Body of pancreas (tissue), 4 donors: ENCODE results near the gene ANXA10. TPM values are rescaled to one million over a fixed set of nuclear protein-coding genes. Genes with fewer than 3 reads are reported as not detected.
"Not testable (repeated sequence)": the region's sequence is repeated elsewhere in the genome, so short reads cannot be mapped to it uniquely, and the experiment has no call there.

ENCODE experiments used
- ATAC-seq: fragments of 150-250 bp; one replicate; pipeline ENCODE4 v1.9.1; 2016
- DNase-seq, 4 donors: peaks; one replicate each; pipeline ENCODE4 v3.0.0-alpha.2; 2019
- H3K27ac ChIP-seq, 4 donors: fragments of 200-600 bp; sonication (generic); 1 replicate in 3 of 4; 2 replicates in 1 of 4; pipeline versions ENCODE4 v1.5.1 to v1.6.1; 2016 to 2019; ENCODE audit warnings: mild to moderate bottlenecking in 1 of 4, mixed read lengths in 1 of 4, moderate library complexity in 1 of 4
- H3K27me3 ChIP-seq, 2 donors: fragments of 200-600 bp; sonication (generic); one replicate each; pipeline ENCODE4 v1.6.0; 2016; ENCODE audit warnings: mild to moderate bottlenecking in 1 of 2
- H3K36me3 ChIP-seq, 2 donors: fragments of 200-600 bp; sonication (generic); replicated peaks in 1 of 2; 2 replicates each; pipeline ENCODE4 v1.5.1; 2016; ENCODE audit warnings: low read depth in 2 of 2; ENCODE audit not compliant: insufficient read depth in 1 of 2
- H3K4me1 ChIP-seq: fragments of 200-600 bp; sonication (generic); one replicate; pipeline ENCODE4 v1.6.0; 2016
- H3K4me3 ChIP-seq, 2 donors: fragments of 200-600 bp; sonication (generic); 1 replicate in 1 of 2; 2 replicates in 1 of 2; pipeline ENCODE4 v1.5.1; 2016 to 2019
- H3K9me3 ChIP-seq, 3 donors: fragments of 200-600 bp; sonication (generic); 1 replicate in 2 of 3; 2 replicates in 1 of 3; pipeline ENCODE4 v1.5.1; 2016
- POLR2A ChIP-seq, 3 donors: fragments of 450-650 bp; IDR thresholded peaks; one replicate each; pipeline ENCODE4 v1.6.1; 2016; ENCODE audit warnings: antibody characterized with exemption in 3 of 3, mild to moderate bottlenecking in 2 of 3
- WGBS, 2 donors: methylation state at CpG; one replicate each; pipeline ENCODE4 v1.1.5; 2017; 5-methylcytosine and 5-hydroxymethylcytosine counted together
- intact Hi-C: fragments of 100-400 bp; cut with DNase I; formaldehyde crosslinking; loops from one replicate; pipeline ENCODE4 v1.15.1; 2023
- total RNA-seq, 2 donors: library from RNA; depleted of rRNA; stranded (reverse); fragments of >200 nt; gene quantifications; one replicate each; pipeline ENCODE4 v1.1.0, GENCODE V29; 2016
- TF ChIP-seq, protein P1 (sequence below), 7 experiments: fragments of 450-650 bp in 4 of 7; fragments of 200-600 bp in 3 of 7; sonication (generic) in 3 of 7; IDR thresholded peaks; one replicate each; pipeline ENCODE4 v1.5.1; 2016 to 2019; ENCODE audit warnings: antibody characterized with exemption in 7 of 7

The ANXA10 gene
- total RNA-seq, 2 donors from 2014 or later: 14.0 TPM; not detected in 1

DNA sequence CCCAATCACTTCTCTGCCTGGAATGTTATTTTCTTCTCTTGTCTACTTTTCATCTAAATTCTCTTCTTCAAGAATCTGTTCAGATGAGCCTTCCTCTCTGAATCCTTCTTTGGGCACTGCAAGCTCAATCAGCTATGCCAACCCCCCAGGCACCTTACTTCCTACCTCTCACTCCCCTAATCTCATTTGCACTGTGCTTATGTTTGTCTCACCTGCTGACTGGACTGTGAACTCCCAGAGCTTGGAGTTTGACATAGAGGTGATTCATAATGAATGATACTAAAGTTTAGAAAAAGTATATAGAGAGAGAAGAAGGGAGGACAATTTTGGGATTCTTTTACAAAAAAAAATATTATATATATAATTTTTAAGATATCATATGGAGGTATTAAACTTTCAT lies 36.3 kb downstream of the ANXA10 start:
- ATAC-seq (peak; percentile 88), DNase-seq (peak; percentile 21 to 57 (median 54))
- TF ChIP-seq POLR2A (IDR thresholded peaks at IDR 0.05): no peak
- TF ChIP-seq, protein P1, sequence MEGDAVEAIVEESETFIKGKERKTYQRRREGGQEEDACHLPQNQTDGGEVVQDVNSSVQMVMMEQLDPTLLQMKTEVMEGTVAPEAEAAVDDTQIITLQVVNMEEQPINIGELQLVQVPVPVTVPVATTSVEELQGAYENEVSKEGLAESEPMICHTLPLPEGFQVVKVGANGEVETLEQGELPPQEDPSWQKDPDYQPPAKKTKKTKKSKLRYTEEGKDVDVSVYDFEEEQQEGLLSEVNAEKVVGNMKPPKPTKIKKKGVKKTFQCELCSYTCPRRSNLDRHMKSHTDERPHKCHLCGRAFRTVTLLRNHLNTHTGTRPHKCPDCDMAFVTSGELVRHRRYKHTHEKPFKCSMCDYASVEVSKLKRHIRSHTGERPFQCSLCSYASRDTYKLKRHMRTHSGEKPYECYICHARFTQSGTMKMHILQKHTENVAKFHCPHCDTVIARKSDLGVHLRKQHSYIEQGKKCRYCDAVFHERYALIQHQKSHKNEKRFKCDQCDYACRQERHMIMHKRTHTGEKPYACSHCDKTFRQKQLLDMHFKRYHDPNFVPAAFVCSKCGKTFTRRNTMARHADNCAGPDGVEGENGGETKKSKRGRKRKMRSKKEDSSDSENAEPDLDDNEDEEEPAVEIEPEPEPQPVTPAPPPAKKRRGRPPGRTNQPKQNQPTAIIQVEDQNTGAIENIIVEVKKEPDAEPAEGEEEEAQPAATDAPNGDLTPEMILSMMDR (IDR thresholded peaks at IDR 0.05): no peak
- H3K4me1 ChIP-seq: peaks cover 20% of the 10 kb centered on the region
- intact Hi-C loops: no loop called here
- no peak overlapping the region for H3K4me3 ChIP-seq
- no peaks in the 10 kb centered on the region for H3K27me3 ChIP-seq
- H3K36me3 ChIP-seq: no peaks in the 10 kb centered on the region
- peak overlapping the region in 2 of 4 donors; percentile 17 to 64 for H3K27ac ChIP-seq
- H3K9me3 ChIP-seq: no peaks in the 10 kb centered on the region

DNA sequence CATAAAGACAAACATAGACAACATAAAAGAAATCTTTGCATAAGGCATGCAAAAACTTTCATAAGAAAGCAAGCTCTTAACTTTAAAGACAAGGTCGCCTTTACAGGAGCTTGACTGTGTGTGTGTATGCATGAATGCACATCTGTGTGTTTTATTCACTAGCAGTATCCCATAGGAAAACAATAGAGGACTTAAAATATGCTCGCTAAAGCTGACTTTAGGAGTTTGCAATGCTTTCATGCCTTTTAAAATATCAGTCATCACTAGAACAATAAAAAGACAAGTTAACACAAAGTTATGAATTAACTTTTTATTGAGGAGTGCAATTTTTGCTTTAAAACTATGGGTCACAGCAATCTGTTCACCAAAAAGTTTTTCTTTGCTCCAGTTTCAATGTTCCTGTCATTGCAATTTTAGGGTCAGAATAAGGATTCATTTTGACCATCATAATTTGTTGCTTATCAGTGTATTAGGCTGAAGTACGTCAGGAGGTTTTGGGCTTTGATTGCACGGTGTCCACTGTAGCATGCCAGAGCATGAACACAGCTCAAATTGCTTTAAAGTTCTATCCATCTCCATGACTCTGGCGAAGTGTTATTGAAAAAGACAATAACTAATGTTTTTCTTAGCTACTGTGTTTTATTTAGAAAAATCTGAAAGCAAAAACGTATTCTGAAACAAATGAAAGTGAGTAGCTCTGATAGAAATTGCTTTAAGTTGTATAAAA lies 36.9 kb downstream of the ANXA10 start:
- DNase-seq (no peak), ATAC-seq (no peak)
- TF ChIP-seq, protein P1 (IDR thresholded peaks at IDR 0.05): no peak
- no peak for TF ChIP-seq POLR2A (IDR thresholded peaks at IDR 0.05)
- no peaks in the 10 kb centered on the region for H3K27me3 ChIP-seq
- 29 to 35% methylated on average over 6 of the region's 6 CpGs for WGBS, 2 donors
- no peaks in the 10 kb centered on the region for H3K36me3 ChIP-seq
- H3K27ac ChIP-seq: peak overlapping the region in 2 of 4 donors; percentile 48 to 64
- peaks cover 20% of the 10 kb centered on the region for H3K4me1 ChIP-seq
- intact Hi-C loops: no loop called here
- no peaks in the 10 kb centered on the region for H3K9me3 ChIP-seq
- H3K4me3 ChIP-seq: no peak overlapping the region

DNA sequence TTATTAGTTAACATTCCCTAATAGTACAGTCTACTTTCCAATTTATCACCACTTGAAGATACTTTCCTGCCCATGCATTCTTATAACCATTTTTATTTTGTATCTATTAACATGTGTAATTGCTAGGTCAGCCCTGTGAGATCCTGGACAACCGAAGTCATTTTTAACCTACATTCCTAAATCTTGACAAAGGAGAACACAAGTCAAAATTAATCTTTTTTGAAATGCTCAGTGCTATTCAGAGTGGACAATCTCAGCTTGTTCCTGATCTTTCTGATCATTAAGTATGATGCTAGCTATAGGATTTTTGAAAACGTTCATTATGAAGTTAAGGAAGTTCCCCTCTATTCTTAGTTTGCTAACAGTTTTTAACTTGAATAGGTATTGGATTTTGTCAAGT lies 37.5 kb downstream of the ANXA10 start:
- Histone ChIP-seq H3K27ac (no peak overlapping the region), H3K4me1 (peaks cover 20% of the 10 kb centered on the region), H3K4me3 (no peak overlapping the region), H3K36me3 (no peaks in the 10 kb centered on the region), H3K9me3 (no peaks in the 10 kb centered on the region), H3K27me3 (no peaks in the 10 kb centered on the region)
- no peak for DNase-seq
- 70 to 73% methylated on average over 2 of the region's 2 CpGs for WGBS, 2 donors
- TF ChIP-seq, protein P1 (IDR thresholded peaks at IDR 0.05): no peak
- no peak for TF ChIP-seq POLR2A (IDR thresholded peaks at IDR 0.05)
- intact Hi-C loops: no loop called here
- no peak for ATAC-seq

DNA sequence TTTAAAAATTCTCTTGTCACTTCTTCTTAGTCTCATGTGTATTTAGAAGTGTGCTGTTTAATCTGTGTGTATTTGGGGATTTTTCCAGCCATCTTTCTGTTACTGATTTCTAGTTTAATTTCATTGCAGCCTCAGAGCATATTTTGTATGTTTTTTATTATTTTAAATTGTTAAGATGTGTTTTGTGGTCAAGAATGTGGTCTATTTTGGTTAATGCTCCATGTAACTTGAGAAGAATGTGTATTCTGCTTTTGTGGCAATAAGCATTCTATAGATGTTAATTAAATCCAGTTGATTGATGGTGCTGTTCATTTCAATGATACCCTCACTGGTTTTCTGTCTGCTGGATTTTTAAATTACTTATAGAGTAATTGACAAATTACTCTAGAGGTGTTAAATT lies 38.9 kb downstream of the ANXA10 start:
- Histone ChIP-seq H3K27ac (no peak overlapping the region), H3K4me3 (no peak overlapping the region), H3K4me1 (peaks cover 20% of the 10 kb centered on the region), H3K27me3 (no peaks in the 10 kb centered on the region), H3K9me3 (no peaks in the 10 kb centered on the region), H3K36me3 (no peaks in the 10 kb centered on the region)
- DNase-seq: no peak
- TF ChIP-seq, protein P1 (IDR thresholded peaks at IDR 0.05): no peak
- TF ChIP-seq POLR2A (IDR thresholded peaks at IDR 0.05): no peak
- no peak for ATAC-seq
- intact Hi-C loops: no loop called here

DNA sequence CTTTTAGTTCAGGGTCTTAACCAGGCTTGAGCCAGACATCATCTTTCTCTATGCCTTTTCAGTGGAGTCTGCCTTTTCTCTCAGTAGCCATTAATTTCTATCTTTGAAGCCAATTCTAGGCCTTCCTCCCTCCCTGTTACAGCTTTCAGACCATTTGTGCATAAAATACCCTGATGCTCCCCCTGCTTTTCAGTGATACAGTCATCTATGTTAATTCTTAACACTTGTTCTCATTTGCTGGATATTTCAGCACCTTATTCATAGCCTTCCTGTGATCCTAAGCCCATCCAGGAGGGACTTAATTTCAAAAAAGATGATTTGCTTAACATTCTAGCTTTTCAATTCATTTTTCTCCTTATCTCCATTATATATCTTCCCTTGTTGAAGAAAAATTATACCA lies 42.3 kb downstream of the ANXA10 start:
- Histone ChIP-seq H3K27ac (no peak overlapping the region), H3K4me3 (no peak overlapping the region), H3K4me1 (peaks cover 3% of the 10 kb centered on the region), H3K9me3 (no peaks in the 10 kb centered on the region), H3K36me3 (no peaks in the 10 kb centered on the region), H3K27me3 (no peaks in the 10 kb centered on the region)
- intact Hi-C loops: no loop called here
- no peak for ATAC-seq
- no peak for DNase-seq
- TF ChIP-seq POLR2A (IDR thresholded peaks at IDR 0.05): no peak
- TF ChIP-seq, protein P1 (IDR thresholded peaks at IDR 0.05): no peak

DNA sequence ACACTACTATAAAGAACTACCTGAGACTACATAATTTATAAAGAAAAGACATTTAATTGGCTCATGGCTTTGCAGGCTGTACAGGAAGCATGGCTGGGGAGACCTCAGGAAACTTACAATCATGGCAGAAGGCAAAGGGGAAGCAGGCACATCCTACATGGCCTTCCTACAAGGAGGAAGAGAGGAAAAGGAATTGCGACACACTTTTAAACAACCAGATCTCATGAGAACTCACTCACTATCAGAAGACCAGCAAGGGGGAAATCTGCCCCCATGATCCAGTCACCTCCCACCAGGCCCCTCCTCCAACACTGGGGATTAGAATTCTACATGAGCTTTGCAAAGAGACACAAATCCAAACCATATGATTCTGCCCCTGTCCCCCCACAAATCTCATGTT lies 43.5 kb downstream of the ANXA10 start:
- intact Hi-C loops: not testable (repeated sequence)

DNA sequence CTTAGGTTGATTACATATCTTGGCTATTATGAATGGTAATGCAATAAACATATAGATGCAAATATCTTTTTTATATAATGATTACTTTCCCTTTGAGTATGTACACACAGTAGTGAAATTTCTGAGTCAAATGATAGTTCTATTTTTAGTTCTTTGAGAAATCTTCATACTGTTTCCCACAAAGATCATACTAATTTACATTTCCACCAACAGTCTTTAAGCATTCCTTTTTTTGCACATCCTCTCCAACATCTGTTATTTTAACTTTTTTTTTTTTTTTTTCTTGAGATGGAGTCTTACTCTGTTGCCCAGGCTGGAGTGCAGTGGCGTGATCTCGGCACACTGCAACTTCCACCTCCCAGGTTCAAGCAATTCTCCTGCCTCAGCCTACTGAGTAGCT lies 45.4 kb downstream of the ANXA10 start:
- intact Hi-C loops, ATAC-seq, H3K4me3 ChIP-seq, H3K4me1 ChIP-seq, H3K36me3 ChIP-seq, H3K27ac ChIP-seq, DNase-seq, H3K9me3 ChIP-seq, H3K27me3 ChIP-seq: not testable (repeated sequence)
- 98 to 100% methylated on average over 2 of the region's 2 CpGs for WGBS, 2 donors

More for the DNA sequence above, 43.5 kb downstream of the ANXA10 start:
- 89 to 94% methylated on average over 1 of the region's 1 CpG for WGBS, 2 donors
- H3K4me1 ChIP-seq, ATAC-seq, DNase-seq, H3K4me3 ChIP-seq, H3K27ac ChIP-seq, H3K36me3 ChIP-seq, H3K27me3 ChIP-seq, H3K9me3 ChIP-seq: not testable (repeated sequence)
